GM12874 (cell line): Measurements from ENCODE around the gene AGAP1.

Source experiments
- CTCF ChIP-seq: IDR thresholded peaks from 2 replicates; pipeline ENCODE4 v1.5.1; 2011; ENCODE audit warnings: low read depth, mild to moderate bottlenecking, control low read depth, low read length, moderate library complexity; ENCODE audit not compliant: insufficient read depth

The AGAP1 gene

GRCh38 chr2:235843591-235844395 lies 349.9 kb downstream of the AGAP1 start:
- TF ChIP-seq CTCF = no peak

- TF ChIP-seq CTCF = no peak
Observed at GRCh38 chr2:235844561-235844960, 350.7 kb downstream of the AGAP1 start.

DNA sequence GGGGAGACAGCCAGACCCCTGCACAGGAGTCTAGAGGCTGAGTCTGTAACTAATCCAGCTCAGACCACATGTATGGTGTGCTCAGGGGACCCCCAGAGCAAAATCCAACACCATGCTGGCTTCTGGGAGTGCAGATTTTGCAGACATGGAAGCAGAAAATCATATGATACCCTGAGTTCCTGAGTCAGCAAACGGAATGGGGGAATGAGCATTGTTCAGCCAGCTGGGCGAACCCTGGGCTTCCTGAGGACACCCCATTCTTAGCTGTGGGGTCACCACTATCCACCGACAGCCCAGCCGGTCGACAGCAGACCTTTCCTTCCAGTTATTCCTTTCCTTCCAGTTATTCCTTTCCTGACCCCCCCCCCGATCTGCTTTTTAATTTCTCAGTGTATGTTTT lies 351.4 kb downstream of the AGAP1 start:
- TF ChIP-seq CTCF = no peak

- TF ChIP-seq CTCF = no peak
Observed at GRCh38 chr2:235847576-235847975, 353.7 kb downstream of the AGAP1 start.

DNA sequence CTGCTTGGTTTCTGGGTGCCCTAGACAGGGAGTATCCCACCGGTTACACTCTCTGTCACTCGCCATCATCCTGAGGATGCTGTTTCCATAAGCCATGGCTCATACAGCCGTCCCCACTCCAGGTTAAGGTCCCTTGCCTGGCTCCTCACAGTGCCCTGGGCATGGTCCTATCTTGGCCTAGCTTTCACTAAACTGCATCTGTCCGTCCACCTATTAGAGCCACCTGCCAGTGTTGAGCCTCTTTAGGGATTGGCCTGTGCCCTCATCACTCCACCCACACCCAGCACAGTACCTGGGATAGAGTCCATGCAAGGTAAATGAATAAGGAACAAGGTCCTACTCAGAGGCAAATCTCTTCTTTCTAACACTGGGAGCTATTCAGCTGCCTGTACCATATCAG lies 354.2 kb downstream of the AGAP1 start:
- no peak for TF ChIP-seq CTCF

- TF ChIP-seq CTCF = no peak
Observed at GRCh38 chr2:235848946-235849345, 355.1 kb downstream of the AGAP1 start.

DNA sequence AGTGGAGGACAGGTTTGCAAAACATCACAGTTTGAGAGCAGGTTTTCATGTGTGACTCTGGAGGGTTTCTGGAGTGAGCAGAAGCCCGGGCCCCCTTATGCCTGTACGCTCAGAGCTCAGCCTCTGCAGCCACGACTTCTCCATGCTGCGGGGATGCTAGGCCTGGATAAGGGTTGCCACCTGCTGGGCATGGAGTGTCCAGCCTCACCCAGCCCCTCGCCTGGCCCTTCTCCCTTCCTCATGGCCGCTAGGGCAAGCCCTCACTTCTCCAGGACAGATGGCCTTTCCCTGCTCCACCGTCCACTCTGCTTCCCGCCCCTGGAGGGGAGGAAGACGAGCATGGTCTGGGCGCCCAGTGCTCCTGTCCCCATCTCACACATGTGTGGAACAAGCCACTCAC lies 355.6 kb downstream of the AGAP1 start:
- TF ChIP-seq CTCF = no peak
